GM15510 (cell line): ENCODE data around the gene BRMS1.

Experiments
- POLR2A ChIP-seq: IDR thresholded peaks from 3 replicates; pipeline ENCODE4 v1.6.1; 2011; ENCODE audit warnings: borderline replicate concordance; ENCODE audit not compliant: insufficient read length; ENCODE audit errors: extremely low read depth

BRMS1 gene

DNA sequence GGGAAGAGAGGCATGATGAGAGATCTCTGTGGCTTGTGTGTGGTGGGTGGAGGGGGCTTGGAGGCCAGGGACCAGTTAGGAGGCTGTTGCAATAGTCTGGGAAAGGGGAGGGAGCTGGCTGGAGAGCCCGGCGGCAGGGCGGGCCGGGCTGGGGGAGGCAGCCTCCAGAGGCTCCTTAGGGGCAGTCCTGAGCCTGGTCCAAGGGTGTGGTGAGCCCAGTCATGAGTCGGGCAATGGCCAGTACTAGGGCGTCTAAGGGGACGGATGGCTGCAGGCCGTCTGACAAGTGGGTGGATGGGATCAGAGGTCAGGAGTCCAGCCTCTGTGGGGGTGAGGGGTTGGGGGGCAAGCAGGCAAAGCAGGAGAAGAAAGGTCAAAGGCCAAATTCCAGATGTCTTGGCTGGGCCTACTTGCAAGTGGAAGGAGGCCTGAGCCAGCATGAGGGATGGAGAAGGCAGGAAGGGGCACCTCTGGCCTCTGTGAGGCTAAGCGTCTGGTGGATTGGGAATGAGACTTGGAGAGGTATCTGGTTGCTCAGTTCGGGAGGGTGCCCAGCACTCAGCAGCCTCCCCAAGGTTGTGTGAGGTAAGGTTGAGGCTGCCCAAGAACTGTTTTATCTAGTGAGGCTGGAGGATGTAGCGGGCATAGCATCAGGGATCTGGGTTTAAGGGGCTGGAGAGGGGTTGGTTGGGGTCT is 22.0 kb downstream of the BRMS1 start:
- no peak for TF ChIP-seq POLR2A

- no peak for TF ChIP-seq POLR2A
Measured at GRCh38 chr11:66321606-66322005, 23.3 kb downstream of the BRMS1 start.

- TF ChIP-seq POLR2A, result no peak
Measured at GRCh38 chr11:66318600-66318970, 26.3 kb downstream of the BRMS1 start.

DNA sequence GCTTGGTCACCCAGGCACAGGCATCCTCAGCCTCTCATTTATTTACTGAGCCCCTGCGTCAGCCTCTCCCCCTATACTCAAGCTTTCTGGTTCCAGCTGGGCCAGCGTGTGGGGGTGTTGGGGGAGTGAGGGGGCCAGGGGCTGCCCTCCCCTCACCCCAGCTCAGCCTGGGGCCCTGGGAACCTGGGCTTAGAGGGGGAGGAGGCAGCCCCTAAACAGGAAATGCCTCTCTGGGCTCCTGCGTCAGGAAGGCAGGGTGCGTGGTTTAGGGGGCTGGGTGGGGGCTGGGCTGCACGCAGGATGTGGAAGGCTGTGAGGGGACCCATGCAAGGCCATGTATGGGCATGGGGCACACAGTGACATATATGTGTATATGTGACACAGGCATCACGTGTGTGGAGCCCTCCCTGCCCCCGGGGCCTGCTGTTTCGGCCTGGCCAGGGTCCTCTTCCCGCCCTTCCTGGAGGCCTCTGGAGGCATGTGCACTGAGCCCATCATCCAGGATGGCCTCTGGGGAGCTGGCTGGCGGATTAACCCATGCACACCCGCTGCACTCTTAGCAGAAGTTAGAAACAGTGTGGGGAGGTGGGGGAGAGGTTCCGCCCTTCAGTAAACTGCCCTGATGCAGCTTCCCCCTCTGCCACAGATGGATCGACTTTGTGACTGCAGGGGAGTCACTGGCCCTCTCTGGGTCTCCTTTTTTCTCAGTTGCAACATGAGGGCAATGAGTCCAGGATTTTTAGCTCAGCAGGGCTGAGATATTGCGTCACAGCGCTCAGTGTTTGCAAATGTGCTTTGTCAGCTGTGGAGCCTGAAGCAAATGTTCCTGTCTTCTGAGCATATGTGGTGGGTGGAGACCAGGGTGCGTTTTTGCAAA is 26.9 kb downstream of the BRMS1 start:
- TF ChIP-seq POLR2A, result no peak

GRCh38 chr11:66317322-66317722 is 27.6 kb downstream of the BRMS1 start:
- TF ChIP-seq POLR2A, result no peak

GRCh38 chr11:66316849-66317251 is 28.1 kb downstream of the BRMS1 start, which contains the start of gene CD248:
TSS of gene CD248 (minus strand) at chr11:66317044. CDS start at chr11:66317027, 17 bp downstream.
- TF ChIP-seq POLR2A, result no peak

DNA sequence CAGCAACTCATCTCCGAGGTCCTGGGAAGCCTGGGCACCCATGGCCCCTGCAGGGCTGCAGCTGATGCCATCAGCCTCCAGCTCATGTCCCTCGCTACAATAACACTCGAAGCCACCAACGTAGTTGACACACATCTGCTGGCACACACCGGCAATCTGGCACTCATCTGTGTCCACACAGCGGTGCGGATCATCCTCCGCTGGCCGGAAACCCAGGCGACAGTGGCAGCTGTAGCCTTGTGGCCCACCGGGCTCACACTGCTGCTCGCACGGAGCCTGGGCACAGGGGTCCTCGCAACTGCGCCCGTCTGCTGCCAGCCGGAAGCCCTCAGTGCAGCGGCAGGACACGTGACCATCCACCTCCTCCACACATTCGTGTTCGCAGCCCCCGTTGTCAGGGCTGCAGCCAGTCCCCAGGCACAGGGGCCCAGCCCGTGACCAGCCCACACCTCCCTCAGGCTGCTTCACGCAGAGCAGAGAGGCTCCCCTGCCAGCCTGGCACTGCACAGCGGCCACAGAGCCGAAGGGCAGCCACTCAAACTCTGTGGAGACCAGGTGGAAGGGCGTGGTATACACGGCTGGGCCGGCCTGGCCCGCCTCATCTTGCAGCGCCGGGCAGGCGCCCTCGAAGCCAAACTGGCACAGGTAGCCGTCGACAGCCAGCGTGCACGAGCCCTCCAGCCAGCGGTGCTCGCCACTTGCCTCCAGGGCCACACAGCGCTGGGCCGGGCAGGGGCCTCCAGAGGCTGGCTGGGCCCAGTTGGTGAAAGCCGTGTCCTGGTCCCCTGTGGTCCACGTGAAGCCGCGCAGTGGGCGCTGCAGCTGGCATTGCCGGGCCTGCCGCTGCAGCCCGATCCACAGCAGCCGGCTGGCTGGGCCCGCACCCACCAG is 28.7 kb downstream of the BRMS1 start:
- no peak for TF ChIP-seq POLR2A

DNA sequence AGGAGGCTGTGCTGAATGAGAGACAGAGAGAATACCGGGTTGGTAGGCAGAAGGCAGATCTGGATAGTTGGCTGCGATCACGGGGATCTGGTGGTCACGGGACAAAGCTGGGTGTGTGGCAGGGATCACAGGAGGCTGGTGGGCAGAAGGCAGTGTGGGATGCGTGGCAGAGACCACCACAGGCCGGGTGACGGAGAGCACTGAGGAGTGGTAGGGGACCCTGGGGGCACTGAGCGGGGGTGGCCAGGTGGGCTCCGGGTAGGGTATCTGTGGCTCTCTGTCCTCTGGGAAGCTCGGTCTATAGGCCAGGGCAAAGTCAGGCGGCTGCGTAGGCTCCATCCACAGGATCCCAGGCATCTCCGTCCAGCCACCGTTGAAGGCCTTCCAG is 29.4 kb downstream of the BRMS1 start:
- no peak for TF ChIP-seq POLR2A

DNA sequence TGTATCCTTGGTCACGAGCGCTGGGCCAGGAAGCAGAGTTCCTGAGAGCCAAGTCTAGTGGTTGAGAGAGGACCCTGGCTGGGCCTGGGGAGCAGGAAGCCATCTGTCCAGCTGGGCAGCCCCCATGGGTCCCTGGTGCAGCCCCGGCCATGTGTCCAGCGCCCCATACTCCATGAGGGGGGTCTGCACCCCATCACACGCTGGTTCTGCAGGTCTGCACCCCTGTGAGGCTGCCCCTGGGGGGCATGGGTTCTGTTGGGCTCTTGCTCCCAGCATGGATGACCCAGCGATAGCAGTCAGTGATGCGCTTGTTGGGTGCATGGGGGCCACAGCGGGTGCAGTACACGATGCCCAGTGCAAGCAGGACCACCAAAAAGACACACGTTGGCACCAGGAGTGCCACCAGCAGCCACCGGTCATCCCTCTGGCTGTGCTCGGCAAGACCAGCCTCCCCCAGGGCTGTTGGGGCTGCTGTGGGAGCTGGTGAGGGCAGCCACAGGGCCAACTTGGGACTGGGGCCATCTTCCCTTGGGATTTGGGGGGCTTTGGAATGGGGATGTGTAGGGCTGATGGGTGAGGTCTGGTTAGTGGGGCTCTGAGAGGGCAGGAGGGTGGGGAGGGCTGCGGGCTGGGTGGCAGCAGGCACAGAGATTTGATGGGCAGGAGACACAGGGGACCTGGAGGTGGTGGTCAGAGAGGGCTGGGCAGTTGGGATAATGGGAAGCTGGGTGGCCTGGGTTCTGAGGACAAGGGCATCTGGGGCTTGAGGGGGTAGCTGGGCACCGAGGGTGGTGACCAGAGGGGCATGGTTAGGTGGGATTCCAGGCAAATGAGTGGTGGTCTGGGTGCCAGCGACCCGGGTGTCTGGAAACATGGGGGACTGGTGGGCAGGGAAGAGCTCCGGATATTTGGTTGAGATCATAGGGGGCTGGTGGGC is 30.1 kb downstream of the BRMS1 start:
- no peak for TF ChIP-seq POLR2A

DNA sequence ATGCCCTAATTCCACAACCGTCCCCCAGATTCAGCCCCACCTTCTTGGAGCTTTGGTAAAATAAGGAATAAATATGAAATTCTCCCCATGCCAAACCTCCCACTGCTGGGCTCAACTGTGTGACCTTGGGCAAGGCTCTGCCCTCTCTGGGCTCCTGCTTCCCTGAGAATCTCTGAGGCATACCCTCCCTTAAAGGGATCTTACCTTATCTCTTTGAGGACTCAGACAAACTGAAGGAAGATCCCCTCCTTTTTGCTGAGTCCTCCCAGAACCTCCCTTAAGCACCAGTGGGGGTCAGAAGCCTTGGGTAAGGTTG is 30.8 kb downstream of the BRMS1 start:
- no peak for TF ChIP-seq POLR2A

DNA sequence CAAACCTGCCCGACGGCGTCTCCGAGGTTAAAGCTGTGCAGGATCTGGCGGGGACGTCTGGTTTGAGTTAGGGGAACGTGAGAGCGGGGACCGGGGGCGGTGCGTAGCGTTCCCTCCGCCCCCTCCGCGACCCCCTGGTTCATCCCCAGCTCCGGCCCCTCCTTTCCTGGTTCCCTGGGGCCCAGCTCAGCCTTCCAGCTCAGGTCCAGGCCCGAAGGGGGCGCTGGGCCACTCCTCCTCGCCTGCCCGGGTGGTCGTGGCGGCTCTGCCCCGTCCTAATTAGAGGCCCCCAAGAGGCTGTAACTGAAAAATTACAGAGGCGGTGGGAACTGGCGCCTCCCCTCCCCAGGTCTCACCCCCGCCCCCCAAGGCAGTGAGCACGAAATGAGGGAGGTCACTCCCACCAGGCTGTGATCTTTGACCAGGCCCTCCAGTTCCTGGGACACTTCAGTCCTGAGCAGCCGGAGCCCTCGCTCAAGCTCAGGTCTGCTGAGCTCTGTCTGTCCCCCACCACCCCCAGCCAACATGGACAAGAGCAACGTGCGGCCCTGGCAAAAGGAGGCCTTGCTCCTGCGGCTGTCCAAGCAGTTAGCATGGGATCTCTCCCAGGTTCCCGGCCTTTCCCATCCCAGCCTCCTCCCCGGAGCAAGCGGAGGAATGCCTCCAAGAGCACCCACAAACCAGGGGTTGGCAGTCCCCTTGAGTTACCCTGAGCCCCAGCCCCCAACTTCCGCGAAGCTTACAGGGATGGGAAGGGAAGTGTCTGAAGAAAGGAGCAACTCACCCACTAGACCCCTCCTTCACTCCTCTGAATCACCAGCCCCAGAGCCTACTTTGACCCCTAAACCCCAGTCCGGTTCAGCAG is 31.4 kb downstream of the BRMS1 start:
- no peak for TF ChIP-seq POLR2A

DNA sequence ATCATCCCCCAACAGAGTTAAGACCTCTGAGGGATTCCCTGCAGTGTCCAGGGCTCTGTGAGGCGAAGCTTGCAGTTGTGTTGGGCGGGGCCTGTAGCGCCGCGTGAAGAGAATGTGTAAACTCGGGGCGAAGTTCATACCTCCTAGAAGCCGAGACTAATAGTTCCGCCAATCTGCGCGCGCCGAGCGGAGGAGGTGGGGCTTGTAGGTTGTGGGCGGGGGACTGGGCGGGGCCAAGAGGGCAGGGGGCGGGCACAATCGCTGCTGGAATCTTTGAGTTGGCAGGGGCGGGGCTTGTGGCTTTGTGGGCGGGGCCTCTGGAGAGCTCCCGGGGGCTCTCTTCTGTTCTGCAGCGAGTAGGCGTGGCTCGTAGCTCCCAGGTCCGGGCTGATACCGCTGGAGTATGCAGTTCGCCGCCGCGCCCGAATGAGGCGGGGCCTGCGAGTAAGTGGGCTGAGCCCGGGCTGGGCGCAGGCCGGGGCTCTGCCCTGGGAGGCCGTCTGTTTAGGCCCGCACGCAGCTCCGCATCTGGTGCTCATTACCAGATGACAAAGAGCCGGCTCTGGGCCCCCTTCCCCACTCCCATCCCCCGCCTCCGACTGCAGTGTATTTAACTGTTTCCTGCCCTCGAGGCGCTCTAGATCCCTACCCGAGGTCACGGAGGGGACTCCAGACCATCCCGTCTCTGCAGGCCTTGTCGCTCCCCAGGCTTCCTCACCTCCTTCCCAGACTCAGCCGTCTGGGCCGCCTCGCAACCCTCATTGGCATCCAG is 32.2 kb downstream of the BRMS1 start:
- TF ChIP-seq POLR2A, result no peak
